ENCODE results near the gene RNASEH2C.
"Not testable (repeated sequence)": the region's sequence is repeated elsewhere in the genome, so short reads cannot be mapped to it uniquely, and the experiment has no call there.

RNASEH2C gene

DNA sequence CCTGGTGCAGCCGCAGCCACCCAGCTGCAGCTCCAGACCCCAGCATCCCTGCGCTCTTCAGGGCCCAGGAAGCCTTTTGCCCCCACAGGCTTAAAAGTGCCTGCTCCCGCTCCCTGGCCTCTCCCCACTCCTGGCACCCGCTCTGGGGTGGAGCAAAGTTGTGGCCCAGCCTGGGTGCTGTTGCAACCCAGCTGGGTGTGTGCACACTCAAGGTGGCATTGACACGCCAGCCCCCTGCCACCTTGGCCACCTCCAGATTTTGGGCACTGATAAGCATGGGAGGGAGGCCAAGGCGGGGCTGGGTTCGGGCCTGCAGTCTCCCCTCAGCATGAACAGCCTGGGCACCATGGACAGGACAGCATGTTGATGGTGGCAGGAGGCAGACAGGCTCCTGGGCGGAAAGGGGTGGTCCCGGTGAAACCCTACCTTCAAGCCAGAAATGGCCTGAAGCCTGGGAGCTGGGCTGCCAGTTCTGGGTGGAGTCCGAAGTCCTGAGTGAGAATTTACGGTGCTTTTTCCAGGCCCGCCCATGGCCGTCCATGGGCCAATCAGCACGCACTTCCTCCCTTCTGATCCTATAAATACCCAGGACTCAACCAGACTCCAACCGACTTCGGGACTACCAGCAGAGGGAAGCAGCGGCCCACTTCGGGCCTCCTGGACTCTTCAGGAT is 23.6 kb upstream of the RNASEH2C start:
- TF ChIP-seq, protein P1, sequence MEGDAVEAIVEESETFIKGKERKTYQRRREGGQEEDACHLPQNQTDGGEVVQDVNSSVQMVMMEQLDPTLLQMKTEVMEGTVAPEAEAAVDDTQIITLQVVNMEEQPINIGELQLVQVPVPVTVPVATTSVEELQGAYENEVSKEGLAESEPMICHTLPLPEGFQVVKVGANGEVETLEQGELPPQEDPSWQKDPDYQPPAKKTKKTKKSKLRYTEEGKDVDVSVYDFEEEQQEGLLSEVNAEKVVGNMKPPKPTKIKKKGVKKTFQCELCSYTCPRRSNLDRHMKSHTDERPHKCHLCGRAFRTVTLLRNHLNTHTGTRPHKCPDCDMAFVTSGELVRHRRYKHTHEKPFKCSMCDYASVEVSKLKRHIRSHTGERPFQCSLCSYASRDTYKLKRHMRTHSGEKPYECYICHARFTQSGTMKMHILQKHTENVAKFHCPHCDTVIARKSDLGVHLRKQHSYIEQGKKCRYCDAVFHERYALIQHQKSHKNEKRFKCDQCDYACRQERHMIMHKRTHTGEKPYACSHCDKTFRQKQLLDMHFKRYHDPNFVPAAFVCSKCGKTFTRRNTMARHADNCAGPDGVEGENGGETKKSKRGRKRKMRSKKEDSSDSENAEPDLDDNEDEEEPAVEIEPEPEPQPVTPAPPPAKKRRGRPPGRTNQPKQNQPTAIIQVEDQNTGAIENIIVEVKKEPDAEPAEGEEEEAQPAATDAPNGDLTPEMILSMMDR (conservative IDR thresholded peaks at IDR 0.05) = peak; percentile 95
- no peak overlapping the region for H3K27ac ChIP-seq

DNA sequence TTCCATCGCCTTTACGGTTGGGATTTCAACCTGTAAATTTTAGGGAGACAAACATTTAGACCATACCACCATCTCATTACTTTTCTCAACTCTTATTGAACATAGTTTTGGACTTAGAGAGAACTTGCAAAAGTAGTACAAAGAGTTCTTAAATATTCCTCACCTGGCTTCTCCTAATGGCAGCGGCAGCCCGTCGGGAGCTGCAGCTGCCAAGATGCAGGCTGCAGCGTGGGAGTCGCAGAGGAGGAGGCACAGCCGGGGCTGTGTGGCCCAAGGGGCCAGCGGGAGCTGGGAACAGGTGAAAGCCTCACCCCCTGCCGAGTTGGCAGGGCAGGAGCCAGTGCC is 23.1 kb upstream of the RNASEH2C start:
- TF ChIP-seq, protein P1 (conservative IDR thresholded peaks at IDR 0.05) = no peak
- no peak overlapping the region for H3K27ac ChIP-seq

DNA sequence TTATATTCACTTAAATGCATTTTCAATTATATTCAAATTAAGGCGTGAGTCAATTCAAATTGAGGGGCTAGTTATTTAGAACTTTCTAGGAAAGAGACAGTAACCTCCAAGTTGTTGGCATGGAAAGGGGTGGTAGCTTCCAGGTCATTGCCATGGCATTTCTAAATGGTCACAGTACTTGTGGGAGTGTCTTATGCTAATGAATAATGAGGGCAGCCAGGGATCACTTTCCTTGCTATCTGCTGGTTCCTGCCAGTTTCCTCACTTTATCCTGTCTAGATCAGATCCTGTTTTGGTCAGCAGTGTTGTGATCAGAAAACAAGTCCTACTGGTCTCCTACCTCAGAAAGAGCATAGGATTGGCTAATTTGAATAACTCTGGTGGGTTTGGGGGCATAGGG is 21.8 kb upstream of the RNASEH2C start:
- TF ChIP-seq, protein P1 (conservative IDR thresholded peaks at IDR 0.05) = no peak
- H3K27ac ChIP-seq = no peak overlapping the region

DNA sequence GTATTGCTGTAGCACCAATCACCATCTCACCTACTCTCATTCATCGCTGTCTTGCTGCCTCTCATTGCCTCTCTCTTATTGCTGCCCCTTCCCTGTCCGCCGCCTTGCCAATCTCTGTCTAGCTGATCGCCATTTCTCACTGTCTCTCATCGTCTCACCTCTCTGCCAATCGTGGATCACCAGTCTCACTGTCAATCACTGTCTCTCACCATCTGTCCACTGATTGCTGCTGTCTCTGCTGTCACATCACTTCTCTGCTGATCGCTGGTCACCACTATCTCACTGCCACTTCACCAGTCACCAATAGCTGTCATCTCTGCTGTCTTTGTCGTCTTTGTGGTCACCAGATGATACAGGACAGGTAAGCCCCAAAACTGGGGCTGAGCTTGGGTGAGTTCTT is 20.6 kb upstream of the RNASEH2C start:
- TF ChIP-seq, protein P1 (conservative IDR thresholded peaks at IDR 0.05) = no peak
- no peak overlapping the region for H3K27ac ChIP-seq

DNA sequence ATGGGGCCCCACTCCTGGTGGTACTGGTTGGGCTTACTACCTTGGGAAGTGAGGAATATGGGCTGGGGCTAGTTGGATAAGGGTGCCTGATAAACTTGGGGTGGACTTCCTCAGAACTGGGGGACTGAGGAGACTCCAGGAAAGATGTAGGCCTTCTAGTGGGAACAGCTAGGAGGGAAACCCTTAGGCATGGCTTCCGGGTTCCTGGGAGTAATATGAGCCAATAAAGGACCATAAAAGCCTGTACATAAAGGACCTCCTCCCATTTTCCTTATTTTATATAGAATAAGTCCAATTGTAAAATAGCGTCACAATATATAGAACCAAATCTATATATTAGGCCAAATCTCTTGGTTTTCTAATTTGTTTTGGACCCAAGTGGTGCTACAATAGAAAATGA is 18.4 kb upstream of the RNASEH2C start:
- H3K27ac ChIP-seq = no peak overlapping the region
- TF ChIP-seq, protein P1 (conservative IDR thresholded peaks at IDR 0.05) = no peak

DNA sequence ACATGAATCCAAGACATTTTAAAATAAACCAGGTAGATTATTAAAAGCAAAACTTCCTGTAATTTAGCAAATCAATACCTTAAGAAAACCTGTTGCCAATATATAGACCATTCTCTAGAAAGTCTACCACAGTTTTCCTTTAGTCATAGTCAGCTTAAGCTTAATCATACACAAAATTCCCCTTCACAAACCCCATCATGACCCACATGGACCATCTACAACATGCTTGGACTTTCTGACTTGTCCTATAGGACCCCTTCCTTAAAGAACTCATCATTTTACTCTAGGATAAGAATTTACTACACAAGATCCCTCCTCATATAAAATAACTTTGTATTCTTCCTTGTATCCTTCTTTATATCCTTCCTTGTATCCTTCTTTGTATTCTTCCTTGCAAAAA is 16.2 kb upstream of the RNASEH2C start:
- no peak overlapping the region for H3K27ac ChIP-seq
- TF ChIP-seq, protein P1 (conservative IDR thresholded peaks at IDR 0.05) = no peak

DNA sequence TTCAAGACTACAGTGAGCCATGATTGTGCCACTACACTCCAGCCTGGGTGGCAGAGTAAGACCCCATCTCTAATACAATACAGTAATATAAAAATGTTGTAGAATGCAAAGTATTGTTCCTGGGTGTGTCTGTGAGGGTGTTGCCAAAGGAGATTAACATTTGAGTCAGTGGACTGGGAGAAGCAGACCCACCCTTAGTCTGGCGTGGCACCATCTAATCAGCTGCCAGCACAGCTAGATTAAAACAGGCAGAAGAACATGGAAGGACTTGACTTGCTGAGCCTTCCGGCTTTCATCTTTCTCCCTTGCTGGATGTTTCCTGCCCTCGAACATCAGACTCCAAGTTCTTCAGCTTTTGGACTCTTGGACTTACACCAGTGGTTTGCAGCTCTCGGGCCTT is 14.5 kb upstream of the RNASEH2C start:
- not testable (repeated sequence) for H3K27ac ChIP-seq

DNA sequence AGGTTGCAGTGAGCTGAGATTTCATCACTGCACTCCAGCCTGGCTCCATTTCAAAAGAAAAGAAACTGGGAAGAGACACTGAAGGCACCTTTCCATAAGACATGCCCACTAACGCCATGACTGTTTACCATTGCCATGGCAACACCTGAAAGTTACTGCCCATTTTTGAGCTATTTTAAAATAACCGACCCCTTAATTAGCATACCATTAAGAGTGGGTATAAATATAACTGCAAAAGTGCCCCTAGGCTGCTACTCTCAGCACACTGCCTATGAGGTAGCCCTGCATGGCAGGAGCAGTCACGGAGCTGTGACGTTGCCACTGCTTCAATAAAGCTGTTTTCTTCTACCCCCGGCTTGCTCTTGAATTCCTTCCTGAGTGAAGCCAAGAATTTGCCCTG is 9.9 kb upstream of the RNASEH2C start:
- TF ChIP-seq, protein P1 (conservative IDR thresholded peaks at IDR 0.05) = no peak

More for the DNA sequence above, 9.9 kb upstream of the RNASEH2C start:
- H3K27ac ChIP-seq = no peak overlapping the region

Measured in VCaP (cell line).